ENCODE measurements around the gene MYH6.
"Not testable (repeated sequence)": the region's sequence is repeated elsewhere in the genome, so short reads cannot be mapped to it uniquely, and the experiment has no call there.

The MYH6 gene

GRCh38 chr14:23413681-23414080, 5.6 kb upstream of the MYH6 start:
- no peak for ATAC-seq

DNA sequence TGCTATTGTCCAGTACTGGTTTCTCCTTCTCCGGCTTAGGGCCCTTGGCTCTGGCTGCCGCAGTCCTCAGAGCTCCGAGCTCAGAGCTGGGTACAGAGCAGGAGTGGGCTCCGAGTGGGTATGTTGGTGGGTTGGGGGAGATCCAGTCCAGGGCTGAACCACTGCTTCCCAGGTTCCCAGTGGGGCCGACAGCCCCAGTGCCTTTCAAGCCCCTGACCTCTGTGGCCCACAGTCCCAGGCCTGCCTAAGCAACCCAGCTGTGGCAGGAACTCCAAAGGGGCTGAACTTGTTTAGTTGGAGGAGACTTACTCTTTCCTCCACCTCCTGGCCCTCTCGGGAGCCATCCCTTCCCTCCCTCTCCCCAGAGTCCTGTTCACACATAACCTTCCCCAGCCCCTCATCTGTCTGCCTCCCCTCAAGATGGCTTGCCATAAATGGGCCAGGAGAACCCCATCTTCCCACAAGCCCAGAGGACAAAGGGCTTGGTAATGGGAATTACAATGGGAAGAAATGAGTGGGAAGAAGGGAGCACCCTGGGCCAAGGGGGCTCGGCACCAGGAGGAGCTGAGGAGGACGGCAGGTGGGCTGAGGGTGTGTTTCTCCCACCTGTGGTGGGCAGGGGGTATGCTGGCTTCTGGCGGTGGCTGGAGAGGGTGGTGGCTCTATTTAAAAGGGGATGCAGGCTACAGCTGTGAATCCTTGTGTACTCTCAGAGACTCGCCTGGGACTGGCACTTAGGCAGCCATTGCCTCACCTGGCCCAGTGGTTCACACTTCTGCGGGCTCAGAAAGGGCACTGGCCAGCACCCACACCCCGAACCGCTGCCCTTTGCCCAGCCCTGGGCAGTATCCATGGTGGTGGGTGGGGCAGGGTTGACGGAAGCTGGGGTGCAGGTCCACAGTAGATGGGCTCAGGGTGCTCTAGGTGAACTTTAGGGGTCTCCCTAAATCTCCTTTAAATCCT, 3.8 kb upstream of the MYH6 start:
- ATAC-seq = no peak

- ATAC-seq = no peak
Measured at GRCh38 chr14:23409966-23410635, 2.0 kb upstream of the MYH6 start.

- ATAC-seq = no peak
Measured at GRCh38 chr14:23409475-23409874, 1.4 kb upstream of the MYH6 start.

DNA sequence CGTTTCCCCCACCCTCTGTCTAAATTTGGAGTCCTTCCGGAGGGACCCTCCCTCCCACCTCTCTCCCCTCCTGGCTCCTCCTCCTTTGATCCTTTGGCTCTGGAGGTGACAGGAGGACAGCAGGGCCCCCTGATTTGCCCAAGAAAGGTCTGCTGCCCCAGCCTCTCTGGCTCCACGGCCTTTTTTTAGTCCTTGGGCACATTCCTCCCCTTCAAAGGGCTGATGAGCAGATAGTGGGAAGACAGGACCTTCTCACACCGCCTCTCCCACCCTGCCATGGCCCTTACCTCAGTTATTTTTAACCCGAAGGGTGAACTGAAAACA, 196 bp upstream of the MYH6 start:
- ATAC-seq = no peak

- no peak for ATAC-seq
Measured at GRCh38 chr14:23406725-23407355, 1.2 kb downstream of the MYH6 start.

- no peak for ATAC-seq
Measured at GRCh38 chr14:23406244-23406643, 1.8 kb downstream of the MYH6 start.

GRCh38 chr14:23405516-23406025, 2.5 kb downstream of the MYH6 start:
- no peak for ATAC-seq

DNA sequence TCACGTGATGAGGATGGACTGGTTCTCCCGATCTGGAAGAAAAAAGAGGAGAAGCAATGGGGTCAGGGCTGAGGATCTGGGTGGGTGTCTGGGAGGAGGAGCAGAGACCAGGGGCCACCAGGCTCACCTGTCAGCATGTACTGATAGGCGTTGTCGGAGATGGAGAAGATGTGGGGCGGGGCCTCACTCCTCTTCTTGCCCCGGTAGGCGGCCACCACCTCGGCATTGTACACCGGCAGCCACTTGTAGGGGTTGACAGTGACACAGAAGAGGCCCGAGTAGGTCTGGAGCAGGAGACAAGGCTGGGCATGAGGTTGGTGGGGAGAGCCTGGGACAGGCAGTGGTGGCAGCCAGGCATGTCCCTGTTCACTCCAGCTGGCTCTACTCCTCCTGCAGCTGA, 3.0 kb downstream of the MYH6 start:
- ATAC-seq = no peak

- ATAC-seq = no peak
Measured at GRCh38 chr14:23404331-23404900, 3.7 kb downstream of the MYH6 start.

DNA sequence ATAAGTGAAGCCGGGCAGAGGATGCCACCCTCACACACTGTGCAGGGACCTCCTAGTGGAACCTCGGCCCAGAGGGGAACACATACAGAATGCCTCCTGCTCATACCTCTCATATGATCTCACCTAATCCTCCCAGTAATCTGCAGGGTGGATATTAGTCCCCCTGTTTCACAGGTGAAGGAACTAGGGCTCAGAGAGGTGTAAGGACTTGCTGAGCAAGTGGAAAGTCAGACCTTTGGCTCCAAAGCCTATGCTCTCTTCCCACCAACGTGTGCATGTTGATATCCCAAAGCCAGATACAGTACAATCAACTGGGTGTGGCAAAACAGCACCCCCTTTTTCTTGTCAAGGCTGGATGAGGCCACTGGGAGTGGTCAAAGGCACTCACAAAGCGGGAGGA, 4.2 kb downstream of the MYH6 start:
- ATAC-seq = no peak

- ATAC-seq = no peak
Measured at GRCh38 chr14:23403139-23403438, 5.0 kb downstream of the MYH6 start.

- no peak for ATAC-seq
Measured at GRCh38 chr14:23402296-23403138, 5.6 kb downstream of the MYH6 start.

DNA sequence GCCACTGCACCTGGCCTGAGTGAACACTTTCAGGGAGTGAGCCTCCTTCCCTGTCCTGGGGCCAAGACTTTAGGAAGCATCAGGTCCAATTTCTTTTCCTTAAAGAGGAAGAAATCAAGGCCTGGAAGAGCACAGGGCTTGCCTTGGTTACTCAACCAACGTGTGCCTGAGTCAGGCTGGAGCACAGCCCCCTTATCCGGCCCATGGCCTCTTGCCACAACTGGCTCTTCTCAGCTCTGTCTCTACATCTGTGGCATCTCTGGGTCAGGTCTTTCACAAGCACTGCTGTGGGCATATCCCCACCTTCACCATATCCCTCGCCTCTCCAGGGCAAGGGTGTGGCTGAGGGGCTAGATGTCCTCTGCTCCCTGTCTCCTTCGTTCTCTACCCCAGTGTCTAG, 6.8 kb downstream of the MYH6 start:
- ATAC-seq = no peak

DNA sequence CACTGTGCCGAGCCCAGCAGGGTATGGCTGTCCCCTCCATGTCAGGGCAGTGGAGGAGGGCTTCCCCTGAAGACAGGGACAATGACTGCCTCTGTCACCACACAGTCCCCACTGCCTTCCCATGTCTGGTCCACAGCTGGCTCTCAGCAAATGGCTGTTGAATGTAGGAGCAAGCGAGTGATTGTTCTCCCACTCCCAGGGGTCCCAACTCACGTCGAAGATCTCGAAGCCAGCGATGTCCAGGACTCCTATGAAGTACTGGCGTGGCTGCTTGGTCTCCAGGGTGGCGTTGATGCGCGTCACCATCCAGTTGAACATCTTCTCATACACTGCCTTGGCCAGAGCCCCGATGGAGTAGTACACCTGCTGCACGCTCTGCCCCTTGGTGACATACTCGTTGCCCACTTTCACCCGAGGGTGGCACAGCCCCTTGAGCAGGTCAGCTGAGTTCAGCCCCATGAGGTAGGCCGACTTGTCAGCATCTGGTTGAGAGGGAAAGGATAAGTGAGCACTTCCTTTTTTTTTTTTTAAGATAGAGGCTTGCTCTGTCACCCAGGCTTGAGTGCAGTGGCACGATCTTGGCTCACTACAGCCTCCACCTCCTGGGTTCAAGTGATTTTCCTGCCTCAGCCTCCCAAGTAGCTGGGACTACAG, 7.5 kb downstream of the MYH6 start:
- ATAC-seq = not testable (repeated sequence)

DNA sequence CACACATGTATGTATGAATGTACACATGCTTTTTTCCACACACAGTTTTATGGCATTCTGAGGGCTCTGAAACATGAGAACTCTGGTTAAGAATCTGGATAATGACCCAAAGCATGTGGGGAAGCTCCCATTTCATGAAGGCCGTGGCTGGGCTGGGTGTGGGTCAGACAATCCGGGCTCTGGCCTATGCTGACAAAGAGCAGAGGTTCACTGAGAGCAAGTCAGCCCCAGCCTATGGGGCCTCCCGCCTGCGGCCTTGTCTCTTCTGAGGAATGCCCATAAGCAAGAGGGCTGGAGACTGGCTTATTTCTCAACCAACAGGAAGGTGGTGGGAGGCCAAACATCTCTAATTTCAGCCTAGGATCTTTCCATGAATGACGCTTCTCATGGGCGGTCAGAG, 8.5 kb downstream of the MYH6 start:
- no peak for ATAC-seq

DNA sequence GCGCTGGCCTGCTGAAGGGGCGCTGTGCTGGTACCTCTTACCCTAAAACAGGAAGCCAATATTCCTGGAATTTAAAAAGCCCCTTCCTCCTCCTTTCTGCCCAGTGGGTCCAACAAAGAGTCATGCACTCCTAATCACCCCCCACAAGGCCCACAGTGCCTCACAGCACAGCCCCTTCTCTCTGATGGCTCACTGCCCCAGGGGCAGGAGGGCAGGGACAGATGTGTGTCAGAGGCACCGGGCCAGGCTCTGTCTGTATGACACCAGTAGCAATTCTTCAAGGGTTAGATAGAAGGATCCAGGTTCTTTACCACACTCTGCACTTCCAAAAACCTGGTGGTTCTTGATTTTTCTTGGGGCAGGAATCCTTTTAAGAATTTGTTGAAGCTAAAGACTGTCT, 8.9 kb downstream of the MYH6 start:
- ATAC-seq = no peak

GRCh38 chr14:23398348-23398747, 9.7 kb downstream of the MYH6 start:
- ATAC-seq = no peak

GRCh38 chr14:23396781-23397407, 11.2 kb downstream of the MYH6 start:
- ATAC-seq = no peak

GRCh38 chr14:23396126-23396525, 11.9 kb downstream of the MYH6 start:
- ATAC-seq = no peak

- no peak for ATAC-seq
Measured at GRCh38 chr14:23392613-23393012, 15.5 kb downstream of the MYH6 start.

Data from activated CD4-positive, CD25-positive, alpha-beta regulatory T cell treated with anti-CD3 and anti-CD28 coated beads, Interleukin-2, amount 50 U/mL, for 24 hours (primary cell).